Heart left ventricle (tissue), 16 donors: ENCODE data around the gene DPYSL4. TPM values are rescaled to one million over a fixed set of nuclear protein-coding genes. Genes with fewer than 3 reads are reported as not detected.
A peak's percentile ranks its signal among the peaks of the same experiment; 100 is the strongest.

ENCODE experiments used
- ATAC-seq, 4 donors: fragments of 200-7000 bp; cut with Tn5 transposase; one replicate each; pipeline ENCODE4 v1.9.1; 2020 to 2022; ENCODE audit warnings: moderate library complexity in 4 of 4, mild to moderate bottlenecking in 3 of 4, moderate number of reproducible peaks in 1 of 4
- DNase-seq, 5 donors: peaks; one replicate each; pipeline ENCODE4 v3.0.0-alpha.2; 2020
- H3K27ac ChIP-seq, 12 donors: fragments of 200-600 bp; sonication (generic) in 4 of 12; one replicate each; pipeline versions ENCODE4 v1.5.0 to v1.8.0; 2016 to 2022; ENCODE audit warnings: mild to moderate bottlenecking in 2 of 12
- H3K27me3 ChIP-seq, 9 donors: fragments of 200-600 bp; sonication (generic) in 2 of 9; one replicate each; pipeline versions ENCODE4 v1.5.1 to v1.8.0; 2016 to 2022; ENCODE audit warnings: mild to moderate bottlenecking in 3 of 9
- H3K36me3 ChIP-seq, 9 donors: fragments of 200-600 bp; sonication (generic) in 2 of 9; one replicate each; pipeline versions ENCODE4 v1.5.0 to v1.8.0; 2018 to 2022; ENCODE audit warnings: mild to moderate bottlenecking in 2 of 9
- H3K4me1 ChIP-seq, 12 donors: fragments of 200-600 bp; sonication (generic) in 4 of 12; one replicate each; pipeline versions ENCODE4 v1.5.0 to v1.8.0; 2016 to 2022; ENCODE audit warnings: mild to moderate bottlenecking in 3 of 12
- H3K4me3 ChIP-seq, 12 donors: fragments of 200-600 bp; sonication (generic) in 4 of 12; one replicate each; pipeline versions ENCODE4 v1.5.0 to v1.8.0; 2017 to 2022; ENCODE audit warnings: mild to moderate bottlenecking in 9 of 12, moderate library complexity in 4 of 12
- H3K9me3 ChIP-seq, 12 donors: fragments of 200-600 bp; sonication (generic) in 4 of 12; one replicate each; pipeline versions ENCODE4 v1.5.0 to v1.8.0; 2016 to 2022; ENCODE audit warnings: mild to moderate bottlenecking in 1 of 12
- CTCF ChIP-seq, 12 donors: fragments of 200-600 bp; sonication (generic) in 4 of 12; IDR thresholded peaks; one replicate each; pipeline versions ENCODE4 v1.5.0 to v1.8.0; 2018 to 2022; ENCODE audit warnings: antibody characterized with exemption in 12 of 12, mild to moderate bottlenecking in 5 of 12
- POLR2A ChIP-seq, 2 donors: fragments of 450-650 bp; IDR thresholded peaks; one replicate each; pipeline ENCODE4 v1.6.1; 2017; ENCODE audit warnings: antibody characterized with exemption in 2 of 2, mild to moderate bottlenecking in 2 of 2, moderate library complexity in 2 of 2
- WGBS, 4 donors: extraction: QIAGEN DNeasy Blood & Tissue Kit in 2 of 4; methylation state at CpG; one replicate each; pipeline versions ENCODE4 v1.1.5 to v1.1.7; 2013 to 2018; 5-methylcytosine and 5-hydroxymethylcytosine counted together
- intact Hi-C, 10 donors: fragments of 100-400 bp; cut with DNase I; formaldehyde crosslinking; loops; one replicate each; pipeline versions ENCODE4 v1.11.1 to v1.14.2; 2022
- polyA plus RNA-seq, 2 donors: library from polyadenylated mRNA; stranded (reverse); fragments of 200-250 nt; gene quantifications; one replicate each; pipeline ENCODE4 v1.2.3, GENCODE V29; 2013
- total RNA-seq, 9 donors: library from RNA; depleted of rRNA in 2 of 9; stranded (reverse); fragments of >200 nt in 2 of 9; fragmentation: NEBNext Ultra II Directional in 3 of 9; extraction: Animal tissue kit (Norgen Biotek cat#: 25700) in 3 of 9; gene quantifications; one replicate each; pipeline versions ENCODE4 v1.1.0 to v1.2.4, GENCODE V29; 2016 to 2023
- donor health status: ischemic (EF 13 %, LVEDD 7.1; RV severe dilation, severe dysfunction).
- donor health status: healthy with polysubstance abuse.
- donor health status: DM: no; HTN: yes; CAD: no.
- donor health status: DM: no; HTN: no; CAD: no.
- donor health status: ischemic (EF 25% LVEDD 6.9; RV normal size, moderate dysfunction).
- donor health status: ischemic (EF 25% LVEDD 5.7; RV mildly dilated, moderate dysfunction).
- donor health status: healthy.
- donor health status: DM: yes; HTN: yes; CAD: no.
- donor health status: ischemic (EF 35%, LVEDD 5.7; RV mildly dilated, moderate dysfunction).
- donor health status: nonischemic (EF 11% LVEDD 7.7; RV severe dilation, severe dysfunction).
- donor health status: DM: yes; HTN: yes; CAD: no.
- donor health status: PGD.
- donor health status: ischemic (EF 29% LVEDD 5.4; RV normal size, mild dysfunction).
- donor health status: nonischemic (EF 23%, LVEDD 6.1; RV moderate dilation, normal function).

Gene DPYSL4
- total and polyA plus RNA-seq, 11 donors: 4.0 to 127 (median 33.1) TPM

DNA sequence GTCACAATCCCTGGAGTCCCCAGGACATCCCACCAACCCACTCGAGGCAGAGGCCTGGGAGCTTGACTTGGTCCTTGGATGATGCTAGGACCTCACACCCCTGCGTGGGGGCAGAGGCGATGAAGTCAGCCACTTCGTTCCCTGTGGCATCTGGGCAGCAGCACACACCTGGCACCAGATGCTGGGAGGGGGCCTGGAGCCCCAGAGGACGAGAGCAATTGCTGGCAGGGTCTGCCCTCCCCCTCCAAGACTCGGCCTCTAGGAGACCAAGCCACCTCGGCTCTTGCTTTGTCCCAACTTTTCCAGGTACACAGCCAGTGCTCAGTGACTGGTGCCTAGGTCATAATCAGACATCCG is 39.1 kb downstream of the DPYSL4 start:
- intact Hi-C loops: loop anchor here in 6 of 10 donors (2.0 to 10.0 kb wide), 7 partner anchors 123 to 431 kb away; no protein-coding TSS in a partner anchor
- no peak overlapping the region for H3K4me3 ChIP-seq
- no peaks in the 10 kb centered on the region for H3K36me3 ChIP-seq
- H3K27ac ChIP-seq: peak overlapping the region in 1 of 12 donors; percentile 27
- no peaks in the 10 kb centered on the region for H3K27me3 ChIP-seq
- ATAC-seq: no peak
- 77 to 88% (median 86%) methylated on average over 7 to 8 of the region's 8 CpGs for WGBS, 4 donors
- TF ChIP-seq CTCF (IDR thresholded peaks at IDR 0.05) (no peak), POLR2A (IDR thresholded peaks at IDR 0.05) (no peak)
- H3K4me1 ChIP-seq: peaks cover 0 to 51% (median 2%) of the 10 kb centered on the region in 12 donors
- H3K9me3 ChIP-seq: no peaks in the 10 kb centered on the region
- peak in 1 of 5 donors; percentile 23 for DNase-seq

GRCh38 chr10:132226586-132227405 is 40.0 kb downstream of the DPYSL4 start:
- no peaks in the 10 kb centered on the region for H3K36me3 ChIP-seq
- no peak for TF ChIP-seq POLR2A (IDR thresholded peaks at IDR 0.05)
- no peak overlapping the region for H3K4me3 ChIP-seq
- ATAC-seq: no peak
- intact Hi-C loops: loop anchor here in 4 of 10 donors (5.0 to 10.0 kb wide), 5 partner anchors 226 to 431 kb away; no protein-coding TSS in a partner anchor
- H3K27me3 ChIP-seq: no peaks in the 10 kb centered on the region
- H3K27ac ChIP-seq: peak overlapping the region in 1 of 12 donors; percentile 27
- DNase-seq: peak in 1 of 5 donors; percentile 51
- no peaks in the 10 kb centered on the region for H3K9me3 ChIP-seq
- H3K4me1 ChIP-seq: peaks cover 0 to 57% (median 2%) of the 10 kb centered on the region in 12 donors
- WGBS, 4 donors: 92 to 96% (median 94%) methylated on average over 15 to 27 of the region's 27 CpGs

GRCh38 chr10:132227851-132228390 is 41.2 kb downstream of the DPYSL4 start:
- Histone ChIP-seq H3K4me3 (no peak overlapping the region), H3K27me3 (no peaks in the 10 kb centered on the region), H3K27ac (no peak overlapping the region), H3K4me1 (peaks cover 0 to 65% (median 2%) of the 10 kb centered on the region in 12 donors), H3K9me3 (no peaks in the 10 kb centered on the region), H3K36me3 (no peaks in the 10 kb centered on the region)
- 88 to 93% (median 91%) methylated on average over 29 of the region's 29 CpGs for WGBS, 4 donors
- intact Hi-C loops: loop anchor here in 4 of 10 donors (5.0 to 10.0 kb wide), 5 partner anchors 224 to 429 kb away; no protein-coding TSS in a partner anchor
- ATAC-seq (no peak), DNase-seq (peak in 1 of 5 donors; percentile 37)
- TF ChIP-seq CTCF (IDR thresholded peaks at IDR 0.05) (no peak), POLR2A (IDR thresholded peaks at IDR 0.05) (no peak)

GRCh38 chr10:132228616-132229015 is 41.9 kb downstream of the DPYSL4 start:
- TF ChIP-seq POLR2A (IDR thresholded peaks at IDR 0.05) (no peak), CTCF (IDR thresholded peaks at IDR 0.05) (no peak)
- H3K9me3 ChIP-seq: no peaks in the 10 kb centered on the region
- no peaks in the 10 kb centered on the region for H3K27me3 ChIP-seq
- no peak overlapping the region for H3K27ac ChIP-seq
- WGBS, 4 donors: 86 to 96% (median 87%) methylated on average over 7 to 14 of the region's 14 CpGs
- H3K4me1 ChIP-seq: peaks cover 0 to 66% (median 0%) of the 10 kb centered on the region in 12 donors
- ATAC-seq (no peak), DNase-seq (peak in 1 of 5 donors; percentile 46)
- no peaks in the 10 kb centered on the region for H3K36me3 ChIP-seq
- intact Hi-C loops: loop anchor here in 4 of 10 donors (5.0 to 10.0 kb wide), 5 partner anchors 224 to 429 kb away; no protein-coding TSS in a partner anchor
- H3K4me3 ChIP-seq: no peak overlapping the region
